ENCODE data around the gene CLPSL1. TPM values are rescaled to one million over a fixed set of nuclear protein-coding genes. Genes with fewer than 3 reads are reported as not detected.

CLPSL1 gene
- total RNA-seq, 1 donor, result not detected

DNA sequence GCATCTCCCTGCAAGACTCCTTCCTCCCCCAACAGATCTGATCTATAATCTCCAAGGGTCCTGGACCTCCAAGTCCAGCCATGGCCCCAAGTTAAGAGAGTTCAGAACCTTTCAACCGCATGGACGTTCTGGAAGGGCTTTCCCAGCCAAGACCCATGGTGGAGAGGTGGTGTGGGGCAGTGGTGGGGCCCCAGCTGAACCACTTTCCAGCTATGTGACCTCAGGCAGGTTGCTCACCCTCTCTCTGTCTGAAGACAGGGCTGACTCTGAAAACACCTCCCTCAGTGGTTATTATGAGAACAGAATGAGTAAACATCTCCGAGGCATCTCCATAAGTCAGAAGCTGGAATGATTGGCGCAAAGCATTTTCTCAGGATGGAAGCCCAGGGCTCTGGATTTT, 15.4 kb downstream of the CLPSL1 start:
- no peak overlapping the region for H2AFZ ChIP-seq (ENCODE audit: low read length)
- no peaks in the 10 kb centered on the region for H4K20me1 ChIP-seq (ENCODE audit: insufficient read depth, low read length)
- H3K79me2 ChIP-seq (ENCODE audit: insufficient read depth, low read length), result no peaks in the 10 kb centered on the region
- H3K4me2 ChIP-seq (ENCODE audit: insufficient read depth, low read length), result no peak overlapping the region
- H3K4me3 ChIP-seq (ENCODE audit: insufficient read depth, low read length), result no peak overlapping the region
- H3K27ac ChIP-seq (ENCODE audit: low read depth, low read length), result no peak overlapping the region
- TF ChIP-seq, protein P1, sequence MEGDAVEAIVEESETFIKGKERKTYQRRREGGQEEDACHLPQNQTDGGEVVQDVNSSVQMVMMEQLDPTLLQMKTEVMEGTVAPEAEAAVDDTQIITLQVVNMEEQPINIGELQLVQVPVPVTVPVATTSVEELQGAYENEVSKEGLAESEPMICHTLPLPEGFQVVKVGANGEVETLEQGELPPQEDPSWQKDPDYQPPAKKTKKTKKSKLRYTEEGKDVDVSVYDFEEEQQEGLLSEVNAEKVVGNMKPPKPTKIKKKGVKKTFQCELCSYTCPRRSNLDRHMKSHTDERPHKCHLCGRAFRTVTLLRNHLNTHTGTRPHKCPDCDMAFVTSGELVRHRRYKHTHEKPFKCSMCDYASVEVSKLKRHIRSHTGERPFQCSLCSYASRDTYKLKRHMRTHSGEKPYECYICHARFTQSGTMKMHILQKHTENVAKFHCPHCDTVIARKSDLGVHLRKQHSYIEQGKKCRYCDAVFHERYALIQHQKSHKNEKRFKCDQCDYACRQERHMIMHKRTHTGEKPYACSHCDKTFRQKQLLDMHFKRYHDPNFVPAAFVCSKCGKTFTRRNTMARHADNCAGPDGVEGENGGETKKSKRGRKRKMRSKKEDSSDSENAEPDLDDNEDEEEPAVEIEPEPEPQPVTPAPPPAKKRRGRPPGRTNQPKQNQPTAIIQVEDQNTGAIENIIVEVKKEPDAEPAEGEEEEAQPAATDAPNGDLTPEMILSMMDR (IDR thresholded peaks at IDR 0.05; ENCODE audit: extremely low read depth, low read depth, low read length), result no peak
- peaks cover 28% of the 10 kb centered on the region for H3K27me3 ChIP-seq (ENCODE audit: insufficient read depth, low read length)
- H3K36me3 ChIP-seq (ENCODE audit: insufficient read depth, low read length), result no peaks in the 10 kb centered on the region
- H3K4me1 ChIP-seq (ENCODE audit: insufficient read depth, low read length), result no peaks in the 10 kb centered on the region
- DNase-seq (ENCODE audit: insufficient read length, low spot score, missing footprints), result no peak
- no peaks in the 10 kb centered on the region for H3K9me3 ChIP-seq (ENCODE audit: low read depth, low read length)

DNA sequence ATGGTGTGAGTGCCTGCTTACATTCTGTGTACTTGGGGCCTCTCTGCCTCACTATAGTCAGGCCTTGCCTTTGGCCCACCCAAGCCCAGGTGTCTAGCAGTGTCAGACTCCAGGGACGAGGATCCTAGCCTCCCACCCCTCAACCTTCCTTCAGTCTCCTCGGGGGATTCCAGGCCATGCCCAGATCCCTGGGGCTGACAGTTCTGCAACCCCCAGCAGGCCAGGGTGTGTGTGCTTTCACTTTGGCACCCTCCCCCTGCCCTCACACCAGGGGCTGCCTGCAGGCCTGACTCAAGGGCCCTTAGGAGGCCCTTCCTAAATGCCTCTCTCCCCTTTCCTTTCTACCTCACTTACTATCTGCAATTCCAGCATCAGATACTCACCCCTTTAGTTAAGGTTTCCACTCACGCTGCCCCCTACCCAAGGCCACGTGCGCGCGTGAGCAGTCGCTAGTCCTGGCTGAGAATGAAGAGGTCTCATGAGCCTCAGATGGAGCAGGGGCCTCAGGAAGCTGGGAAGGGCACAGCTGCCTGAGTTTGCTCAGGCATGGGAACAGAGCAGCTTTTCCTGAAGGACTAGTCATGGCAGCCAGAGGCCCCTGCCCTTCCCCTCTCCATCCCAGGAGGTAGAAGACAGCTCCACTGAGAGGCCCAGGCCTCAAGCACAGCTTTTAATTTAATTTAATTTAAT, 17.2 kb downstream of the CLPSL1 start:
- Histone ChIP-seq H3K27me3 (ENCODE audit: insufficient read depth, low read length) (peaks cover 19% of the 10 kb centered on the region), H3K9me3 (ENCODE audit: low read depth, low read length) (no peaks in the 10 kb centered on the region), H3K4me1 (ENCODE audit: insufficient read depth, low read length) (no peaks in the 10 kb centered on the region), H3K4me3 (ENCODE audit: insufficient read depth, low read length) (no peak overlapping the region), H3K27ac (ENCODE audit: low read depth, low read length) (no peak overlapping the region), H3K36me3 (ENCODE audit: insufficient read depth, low read length) (no peaks in the 10 kb centered on the region), H4K20me1 (ENCODE audit: insufficient read depth, low read length) (no peaks in the 10 kb centered on the region), H2AFZ (ENCODE audit: low read length) (no peak overlapping the region), H3K4me2 (ENCODE audit: insufficient read depth, low read length) (no peak overlapping the region), H3K79me2 (ENCODE audit: insufficient read depth, low read length) (no peaks in the 10 kb centered on the region)
- TF ChIP-seq, protein P1 (IDR thresholded peaks at IDR 0.05; ENCODE audit: extremely low read depth, low read depth, low read length), result no peak
- no peak for DNase-seq (ENCODE audit: insufficient read length, low spot score, missing footprints)

DNA sequence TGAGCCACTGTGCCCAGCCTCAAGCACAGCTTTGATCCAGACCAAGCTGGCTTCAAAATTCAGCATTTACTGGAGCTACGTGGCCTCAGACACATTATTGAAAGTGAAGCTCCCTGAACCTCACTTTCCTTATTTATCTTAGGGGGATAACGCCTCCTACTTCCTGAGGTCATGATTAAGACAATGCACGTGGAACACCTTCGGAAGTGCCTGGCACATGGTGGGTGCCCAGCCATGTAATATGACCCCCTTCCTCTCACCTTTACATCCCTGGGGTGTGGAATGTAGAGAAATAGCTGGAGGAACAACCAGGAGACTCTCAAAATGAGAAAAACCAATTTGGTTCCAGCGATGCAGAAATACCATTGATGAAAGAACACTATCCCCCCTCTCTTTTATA, 17.9 kb downstream of the CLPSL1 start:
- Histone ChIP-seq H3K27ac (ENCODE audit: low read depth, low read length) (no peak overlapping the region), H3K9me3 (ENCODE audit: low read depth, low read length) (no peaks in the 10 kb centered on the region), H3K4me1 (ENCODE audit: insufficient read depth, low read length) (no peaks in the 10 kb centered on the region), H4K20me1 (ENCODE audit: insufficient read depth, low read length) (no peaks in the 10 kb centered on the region), H3K27me3 (ENCODE audit: insufficient read depth, low read length) (peaks cover 18% of the 10 kb centered on the region), H3K4me2 (ENCODE audit: insufficient read depth, low read length) (no peak overlapping the region), H3K36me3 (ENCODE audit: insufficient read depth, low read length) (no peaks in the 10 kb centered on the region), H3K79me2 (ENCODE audit: insufficient read depth, low read length) (no peaks in the 10 kb centered on the region), H3K4me3 (ENCODE audit: insufficient read depth, low read length) (no peak overlapping the region), H2AFZ (ENCODE audit: low read length) (no peak overlapping the region)
- DNase-seq (ENCODE audit: insufficient read length, low spot score, missing footprints), result no peak
- TF ChIP-seq, protein P1 (IDR thresholded peaks at IDR 0.05; ENCODE audit: extremely low read depth, low read depth, low read length), result no peak

DNA sequence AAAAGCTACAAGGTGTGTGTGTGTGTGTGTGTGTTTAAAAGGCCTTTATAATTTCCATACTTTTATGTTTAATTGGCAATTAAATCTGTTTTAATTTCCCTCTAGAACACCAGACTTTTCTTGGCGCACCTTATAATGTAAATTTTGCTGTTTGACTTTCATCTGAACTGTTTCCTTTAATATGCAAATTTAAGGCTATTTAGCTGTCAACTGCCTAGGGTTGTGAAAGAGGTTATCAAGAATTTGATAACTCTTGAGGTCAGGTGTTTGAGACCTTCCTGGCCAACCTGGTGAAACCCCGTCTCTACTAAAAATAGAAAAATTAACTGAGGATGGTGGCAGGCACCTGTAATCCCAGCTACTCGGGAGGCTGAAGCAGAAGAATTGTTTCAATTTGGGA, 20.3 kb downstream of the CLPSL1 start:
- TF ChIP-seq, protein P1 (IDR thresholded peaks at IDR 0.05; ENCODE audit: extremely low read depth, low read depth, low read length), result no peak
- Histone ChIP-seq H3K4me1 (ENCODE audit: insufficient read depth, low read length) (no peaks in the 10 kb centered on the region), H3K4me2 (ENCODE audit: insufficient read depth, low read length) (no peak overlapping the region), H3K79me2 (ENCODE audit: insufficient read depth, low read length) (no peaks in the 10 kb centered on the region), H3K4me3 (ENCODE audit: insufficient read depth, low read length) (no peak overlapping the region), H2AFZ (ENCODE audit: low read length) (no peak overlapping the region), H3K36me3 (ENCODE audit: insufficient read depth, low read length) (no peaks in the 10 kb centered on the region), H4K20me1 (ENCODE audit: insufficient read depth, low read length) (no peaks in the 10 kb centered on the region), H3K27ac (ENCODE audit: low read depth, low read length) (no peak overlapping the region), H3K9me3 (ENCODE audit: low read depth, low read length) (no peaks in the 10 kb centered on the region), H3K27me3 (ENCODE audit: insufficient read depth, low read length) (peaks cover 12% of the 10 kb centered on the region)
- DNase-seq (ENCODE audit: insufficient read length, low spot score, missing footprints), result no peak
